NCI-H2171 treated with DMSO at 0.1 percent for 48 hours (cell line): Measurements from ENCODE around the gene ESRRB.

ENCODE experiments used
- DNase-seq: peaks from one replicate; lab custom pipeline; 2025; lab: John Stamatoyannopoulos, UW

Gene ESRRB

DNA sequence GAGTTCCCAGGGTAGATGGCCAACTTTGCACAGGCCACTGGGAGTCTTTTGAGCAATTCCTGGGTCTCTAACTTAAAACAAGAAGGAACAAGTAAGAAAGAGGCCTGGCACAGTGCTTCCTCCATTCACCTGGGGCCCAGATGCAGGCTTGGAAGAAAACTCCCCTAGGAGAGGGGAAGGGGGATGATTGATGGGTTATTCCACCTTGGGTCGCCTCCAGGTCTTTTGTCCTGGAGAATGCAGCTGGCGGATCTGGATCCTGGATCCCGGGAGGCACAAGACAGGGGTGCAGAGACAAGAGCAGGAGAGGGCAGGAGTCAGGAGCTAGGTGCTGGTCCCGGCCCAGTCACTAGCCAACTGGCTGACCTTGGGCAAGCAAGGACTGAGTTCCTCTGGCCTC lies 74.5 kb downstream of the ESRRB start:
- DNase-seq = no peak

DNA sequence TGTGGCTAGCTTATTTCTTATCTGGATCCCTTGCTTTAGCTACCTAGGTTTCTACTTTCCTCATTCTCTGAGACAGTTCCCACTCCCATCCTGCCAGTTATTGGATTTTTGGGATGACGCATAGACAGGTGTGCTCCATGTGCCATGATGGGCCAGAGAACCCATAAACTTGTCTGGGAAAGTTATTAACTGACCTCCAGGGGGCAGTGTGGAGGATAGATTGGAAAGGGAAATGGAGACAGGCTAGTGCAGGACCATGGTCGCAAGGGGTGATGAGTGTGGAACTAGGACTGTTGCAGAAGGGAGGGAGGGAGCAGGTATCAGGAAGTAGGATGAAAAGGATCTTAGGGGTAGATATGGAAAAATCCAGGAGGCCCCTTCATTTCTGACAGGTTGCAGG lies 80.3 kb downstream of the ESRRB start:
- DNase-seq = peak; percentile 34

DNA sequence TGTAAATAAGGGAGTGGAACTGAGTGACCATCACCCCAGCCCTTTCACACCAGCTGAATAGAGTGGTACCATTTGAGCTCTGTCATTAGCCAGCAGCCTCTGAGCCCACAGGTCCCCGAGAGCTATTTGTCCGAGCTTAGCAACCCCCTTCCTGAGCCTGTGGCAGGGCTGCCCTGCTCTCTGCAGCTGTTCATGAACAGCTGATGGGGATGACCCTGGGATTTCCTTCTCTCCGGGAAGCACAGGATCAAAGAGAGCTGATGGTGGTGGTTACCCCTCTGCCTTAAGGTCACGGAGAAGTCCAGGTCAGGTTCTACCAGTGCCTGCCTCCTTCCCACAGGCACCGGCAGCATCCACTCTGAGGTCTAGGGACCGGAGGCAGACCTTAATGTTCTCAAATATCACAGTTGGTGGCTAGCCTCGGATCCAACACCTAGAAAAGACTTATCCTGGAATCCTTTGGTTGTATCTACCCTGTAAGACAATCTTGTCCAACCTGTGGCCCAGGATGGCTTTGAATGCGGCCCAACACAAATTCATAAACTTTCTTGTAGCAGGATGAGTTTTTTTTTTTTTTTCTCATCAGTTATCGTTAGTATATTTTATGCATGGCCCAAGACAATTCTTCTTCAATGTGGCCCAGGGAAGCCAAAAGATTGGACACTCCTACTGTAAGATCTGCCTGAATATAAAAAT lies 81.1 kb downstream of the ESRRB start:
- DNase-seq = no peak

DNA sequence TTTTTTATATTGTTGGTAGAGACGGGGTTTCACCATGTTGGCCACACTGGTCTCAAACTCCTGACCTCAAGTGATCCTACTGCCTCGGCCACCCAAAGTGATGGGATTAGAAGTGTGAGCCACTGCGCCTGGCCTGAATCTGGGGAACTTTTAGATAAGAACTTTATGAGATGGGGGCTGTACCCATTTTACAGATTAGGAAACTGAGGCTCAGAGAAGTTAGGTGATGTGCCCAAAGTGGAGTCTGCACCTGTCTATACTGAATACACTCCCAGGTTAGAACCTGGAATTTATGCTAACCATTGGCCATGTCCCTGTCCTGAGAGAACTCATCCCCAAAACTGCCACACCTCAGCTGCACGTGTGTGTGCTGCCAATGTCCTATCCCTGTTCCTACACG lies 81.9 kb downstream of the ESRRB start:
- DNase-seq = no peak

DNA sequence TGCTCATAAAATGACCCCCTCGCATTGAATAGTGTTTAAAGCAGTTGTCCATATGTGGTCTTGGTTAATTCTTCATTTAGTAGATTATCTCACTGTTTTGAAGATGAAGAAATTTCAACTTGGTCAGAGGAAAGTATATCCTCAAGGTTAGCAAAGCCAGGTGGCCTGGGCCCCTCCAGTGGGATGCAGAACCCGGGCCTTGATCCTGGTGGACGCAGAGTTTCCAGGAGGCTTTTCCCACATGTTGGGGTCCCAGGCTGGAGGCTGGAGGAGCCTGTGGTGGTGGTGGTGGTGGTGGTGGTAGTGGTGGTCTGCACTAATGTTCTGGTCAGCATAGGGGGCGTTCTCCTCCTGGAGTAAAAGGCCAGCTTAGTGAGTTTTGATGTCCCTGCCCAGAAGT lies 85.9 kb downstream of the ESRRB start:
- no peak for DNase-seq

DNA sequence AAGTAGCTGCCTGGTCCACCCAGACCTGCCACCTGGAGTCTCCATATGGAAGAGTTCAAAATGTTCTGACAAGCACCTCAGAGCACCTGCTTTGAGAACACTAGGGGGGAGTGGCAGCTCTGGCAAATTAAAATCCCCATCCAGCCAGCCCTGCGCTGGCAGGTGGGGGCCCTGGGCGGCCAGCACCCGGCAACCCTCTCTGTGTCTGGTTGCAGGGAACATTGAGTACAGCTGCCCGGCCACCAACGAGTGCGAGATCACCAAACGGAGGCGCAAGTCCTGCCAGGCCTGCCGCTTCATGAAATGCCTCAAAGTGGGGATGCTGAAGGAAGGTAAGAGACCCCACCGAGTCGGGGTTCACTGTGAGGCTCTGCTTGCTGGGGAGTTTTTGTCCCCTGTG lies 86.4 kb downstream of the ESRRB start:
- DNase-seq = no peak

DNA sequence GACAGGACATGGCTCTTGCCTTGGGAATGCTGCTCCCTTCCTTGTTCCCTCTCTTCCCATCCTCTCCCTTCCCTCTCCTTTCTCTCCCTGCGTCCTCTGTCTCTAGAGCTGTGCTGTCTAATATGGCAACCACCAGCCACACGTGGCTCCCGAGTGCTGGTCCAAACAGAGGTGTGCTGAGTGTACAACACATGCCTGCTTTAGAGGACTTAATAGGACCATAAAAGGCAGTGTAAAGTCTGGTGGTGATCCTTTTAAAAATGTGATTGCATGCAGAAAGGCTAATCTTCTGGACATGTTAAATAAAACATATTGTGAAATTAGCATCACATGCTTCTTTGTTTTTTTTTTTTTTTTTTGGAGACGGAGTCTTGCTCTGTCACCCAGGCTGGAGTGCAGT lies 87.2 kb downstream of the ESRRB start:
- DNase-seq = no peak

DNA sequence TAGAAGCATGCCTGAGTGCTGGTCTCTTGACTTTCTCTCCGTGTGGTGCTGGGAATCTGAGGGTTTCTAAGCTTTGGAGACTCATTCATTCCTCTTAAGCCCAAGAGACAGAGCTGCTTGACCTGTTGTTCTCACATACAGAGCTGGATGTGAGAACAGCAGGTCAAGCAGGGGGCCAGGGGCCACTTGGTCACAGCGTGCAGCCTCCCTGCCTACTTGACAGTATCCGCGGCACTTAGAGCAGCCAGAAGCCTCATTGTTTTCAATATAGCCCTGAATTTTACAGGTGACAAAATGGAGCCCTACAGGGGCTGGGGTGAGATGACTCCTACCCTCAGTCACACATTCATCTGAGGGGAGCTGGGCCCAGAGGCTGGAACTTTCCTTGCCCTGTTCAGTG lies 88.9 kb downstream of the ESRRB start:
- DNase-seq = no peak

DNA sequence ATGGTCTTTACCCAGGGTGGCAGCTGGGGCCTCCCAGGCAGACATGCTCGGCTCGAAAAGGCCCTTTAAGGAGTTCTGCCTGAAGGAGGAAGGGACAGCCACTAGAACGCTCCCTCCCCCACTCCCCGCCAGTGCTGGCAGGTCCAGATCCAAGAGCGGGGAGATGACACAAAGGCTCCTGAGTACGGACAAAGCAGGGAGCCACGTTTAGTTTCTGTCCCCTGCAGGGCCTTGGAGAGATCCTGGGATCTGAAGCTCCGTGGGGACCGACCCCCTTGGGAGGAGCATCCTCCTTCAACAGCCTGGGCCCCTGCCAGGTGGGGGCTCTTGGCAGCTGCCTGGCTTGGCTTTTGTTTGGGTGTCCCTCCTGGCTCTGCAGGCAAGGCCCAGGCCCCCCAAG lies 89.7 kb downstream of the ESRRB start:
- DNase-seq = no peak

DNA sequence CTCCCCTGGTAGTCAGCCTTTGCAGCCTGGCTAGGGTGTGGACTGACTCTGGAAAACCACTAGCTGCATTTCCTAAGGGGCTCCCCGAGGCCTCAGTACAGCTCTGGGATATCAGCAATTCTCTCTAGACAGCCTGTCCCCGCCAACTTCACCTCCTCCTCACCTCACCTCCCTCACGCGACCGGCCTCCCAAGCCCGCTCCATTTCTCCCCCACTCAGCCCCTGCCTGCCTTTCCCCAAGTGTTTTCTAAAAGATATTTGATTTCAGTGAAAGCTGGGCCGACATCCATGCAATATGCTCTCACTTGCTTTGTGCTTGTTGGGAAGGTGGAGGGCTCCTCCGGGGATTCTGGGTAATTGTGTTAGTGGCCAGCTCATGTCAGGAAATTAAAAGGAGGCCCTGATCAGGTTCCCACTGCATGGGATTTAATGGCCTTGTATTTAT lies 91.8 kb downstream of the ESRRB start:
- peak; percentile 96 for DNase-seq

DNA sequence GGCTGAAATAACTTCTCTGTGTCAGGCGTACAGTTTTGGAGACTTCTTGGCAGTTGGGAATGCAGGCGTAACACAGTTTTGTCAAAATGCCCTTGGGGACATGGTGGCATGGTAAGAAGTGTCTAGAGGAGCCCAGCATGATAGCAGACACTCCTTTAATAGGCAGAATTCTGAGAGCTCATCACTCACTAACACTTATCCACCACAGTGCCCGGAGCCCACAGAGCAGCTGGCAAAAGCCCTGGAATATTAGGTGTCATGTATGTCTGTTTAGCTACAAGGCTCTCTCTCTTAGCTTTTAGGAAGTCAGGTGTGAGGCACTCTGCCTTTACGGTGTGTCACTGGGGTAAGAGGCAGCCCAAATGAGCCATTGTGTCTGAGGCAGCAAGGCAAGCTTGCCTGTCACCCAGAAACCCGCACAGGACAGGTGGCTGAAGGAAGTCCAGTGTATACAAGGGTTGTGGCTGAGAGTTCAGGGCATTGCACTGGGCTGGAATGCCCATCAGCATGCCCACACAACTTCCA lies 96.3 kb downstream of the ESRRB start:
- DNase-seq = peak; percentile 73

DNA sequence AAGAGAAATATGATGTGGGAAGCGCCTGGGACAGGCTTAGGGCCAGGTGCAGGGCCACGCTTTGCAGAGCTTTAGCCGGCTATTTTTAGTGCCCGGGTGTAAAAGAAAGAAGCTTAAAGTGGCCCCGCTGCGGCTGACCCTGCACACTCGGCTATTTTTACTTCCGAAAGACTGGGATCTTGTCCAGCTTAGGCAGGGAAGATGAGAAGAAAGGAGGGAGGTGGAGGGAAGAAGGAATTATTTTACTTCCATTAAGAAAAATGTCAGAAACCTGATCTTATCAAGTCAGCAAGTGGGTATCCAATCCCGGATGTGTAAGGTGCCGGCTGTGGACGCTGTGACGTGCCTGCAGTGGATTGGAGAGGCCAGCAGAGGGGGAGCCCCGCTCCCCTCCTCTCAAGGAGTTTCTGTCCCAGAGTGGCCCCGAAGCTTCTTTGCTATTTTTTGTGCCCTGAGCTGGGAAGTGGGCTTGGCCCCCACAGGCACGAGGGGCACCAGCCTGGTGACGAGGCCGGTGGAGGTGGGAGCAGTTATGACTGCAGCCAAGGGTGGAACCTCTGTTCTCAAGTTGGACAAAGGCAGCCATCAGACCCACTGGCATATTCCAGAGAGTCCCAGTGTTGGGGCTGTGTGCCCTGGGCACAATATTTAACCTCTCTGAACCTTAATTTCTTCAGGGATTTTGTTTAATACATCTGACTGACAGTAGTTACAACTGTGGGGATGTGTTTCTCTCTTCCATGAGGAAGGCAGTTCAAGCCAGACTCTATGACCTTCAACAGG lies 97.7 kb downstream of the ESRRB start:
- no peak for DNase-seq

DNA sequence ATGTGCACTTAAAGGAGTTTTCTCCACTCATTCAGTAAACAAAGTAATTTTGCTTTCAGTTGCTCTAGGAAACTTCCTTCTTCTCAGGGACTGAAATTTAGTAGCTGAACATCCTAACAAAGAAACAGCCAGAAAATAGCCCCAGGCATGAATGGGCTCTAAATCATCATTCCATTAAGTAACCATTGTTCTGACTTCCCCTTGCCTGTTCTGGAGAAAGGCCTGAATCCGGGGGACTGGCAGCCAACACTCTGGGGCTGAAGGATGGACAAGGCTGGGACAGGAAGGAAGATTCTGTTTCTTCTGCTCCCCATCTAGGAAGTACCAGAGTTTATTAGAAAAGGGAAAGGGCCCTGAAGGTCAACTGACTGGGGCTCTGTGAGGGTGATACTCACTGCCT lies 104.5 kb downstream of the ESRRB start:
- DNase-seq = no peak

DNA sequence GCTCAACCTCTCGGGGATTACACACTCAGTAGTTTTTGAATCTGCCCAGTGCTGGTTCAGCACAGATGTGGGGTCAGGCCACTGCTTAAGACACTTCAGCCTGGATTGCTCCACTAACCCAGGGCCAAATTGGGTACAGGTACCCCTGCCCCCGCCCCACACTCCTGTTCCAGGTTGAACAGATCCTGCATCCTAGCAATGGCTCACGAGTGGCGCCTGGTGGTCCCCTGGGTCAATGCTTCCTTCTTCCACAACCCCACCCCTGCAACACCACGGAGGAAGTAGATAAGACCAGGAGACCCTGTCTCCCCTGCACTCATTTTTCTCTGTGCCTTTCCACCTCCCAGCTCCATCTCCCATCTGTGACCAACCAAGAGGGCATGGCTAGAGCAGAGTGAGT lies 108.4 kb downstream of the ESRRB start:
- no peak for DNase-seq

DNA sequence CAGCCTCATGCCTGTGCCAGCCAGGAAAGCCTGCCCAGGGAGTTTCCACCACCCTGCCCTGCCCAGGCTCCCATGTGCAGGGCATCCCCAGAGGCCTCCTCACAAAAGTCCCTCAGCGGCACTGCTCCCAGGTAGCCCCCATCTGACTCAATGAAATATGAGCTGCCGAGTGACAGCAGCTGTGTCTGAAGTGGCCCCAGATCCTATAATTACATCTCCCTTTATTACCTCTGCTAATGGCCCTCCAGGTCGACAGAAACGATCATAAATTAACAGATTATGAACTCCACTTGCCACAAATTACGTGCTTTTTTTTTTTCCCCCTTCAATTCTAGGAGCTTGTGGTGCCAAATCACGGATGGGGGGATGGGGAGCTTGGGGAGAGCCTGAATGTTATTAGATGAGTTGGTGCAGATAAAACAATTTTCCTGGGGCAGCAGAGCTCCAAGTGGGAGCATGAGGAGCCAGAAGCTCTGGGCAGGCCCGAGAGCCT lies 110.4 kb downstream of the ESRRB start:
- peak; percentile 100 for DNase-seq

DNA sequence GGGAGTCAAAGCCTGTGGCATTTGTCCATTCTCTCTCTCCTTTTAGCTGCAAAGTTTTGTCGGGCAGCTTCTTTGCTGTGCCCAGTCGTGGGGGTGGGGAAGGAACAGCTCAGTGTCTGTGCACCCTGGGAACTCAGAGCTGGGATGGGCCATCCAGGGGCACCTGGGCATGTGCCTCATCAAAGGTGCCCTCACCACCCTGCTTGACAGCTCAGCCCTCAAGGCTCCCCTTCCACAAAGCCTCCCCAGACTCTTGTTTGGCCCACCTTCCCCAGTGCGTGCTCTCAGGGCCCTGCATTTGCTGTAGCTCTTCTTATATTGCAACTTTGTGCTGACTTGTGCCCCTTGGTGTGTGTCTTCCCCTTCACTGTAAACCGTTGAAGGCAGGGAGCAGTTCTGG lies 112.6 kb downstream of the ESRRB start:
- DNase-seq = no peak

DNA sequence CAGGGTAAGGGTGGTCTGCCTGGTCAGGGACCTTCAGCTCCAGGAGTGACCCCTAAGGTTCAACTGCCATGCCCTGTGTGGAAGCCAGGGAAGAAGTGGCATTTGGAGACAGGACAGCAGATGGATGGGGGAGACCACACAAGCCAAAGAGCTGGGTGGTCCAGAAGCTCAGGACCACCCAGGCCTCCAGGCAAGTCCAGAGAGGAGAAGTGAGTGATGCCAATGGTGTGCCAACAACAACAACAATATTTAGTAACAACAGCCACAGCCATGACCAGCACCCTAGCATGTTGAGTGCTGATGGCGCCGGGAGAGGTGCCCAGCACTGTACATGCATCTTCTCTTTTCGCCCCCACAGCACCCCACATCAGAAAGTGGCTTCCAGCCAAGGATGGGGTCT lies 113.7 kb downstream of the ESRRB start:
- no peak for DNase-seq

DNA sequence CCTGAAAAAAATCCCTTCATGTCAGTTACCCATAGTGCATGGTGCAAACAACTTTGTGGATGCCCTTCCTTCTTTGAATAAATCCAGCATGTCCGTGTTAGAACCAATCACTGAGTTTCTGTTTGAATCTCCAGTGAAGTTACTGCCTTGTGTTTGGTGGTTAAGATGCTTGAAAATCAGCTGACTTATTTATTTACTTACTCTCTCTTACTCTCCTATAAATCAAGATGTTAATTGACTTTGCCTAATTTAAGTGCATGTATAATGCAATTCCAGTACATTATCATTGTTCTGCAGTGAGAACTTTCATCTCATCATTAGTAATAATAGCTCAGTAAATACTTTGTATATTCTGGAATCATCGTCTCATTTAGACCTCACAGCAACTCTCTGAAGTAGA lies 114.2 kb downstream of the ESRRB start:
- DNase-seq = no peak

DNA sequence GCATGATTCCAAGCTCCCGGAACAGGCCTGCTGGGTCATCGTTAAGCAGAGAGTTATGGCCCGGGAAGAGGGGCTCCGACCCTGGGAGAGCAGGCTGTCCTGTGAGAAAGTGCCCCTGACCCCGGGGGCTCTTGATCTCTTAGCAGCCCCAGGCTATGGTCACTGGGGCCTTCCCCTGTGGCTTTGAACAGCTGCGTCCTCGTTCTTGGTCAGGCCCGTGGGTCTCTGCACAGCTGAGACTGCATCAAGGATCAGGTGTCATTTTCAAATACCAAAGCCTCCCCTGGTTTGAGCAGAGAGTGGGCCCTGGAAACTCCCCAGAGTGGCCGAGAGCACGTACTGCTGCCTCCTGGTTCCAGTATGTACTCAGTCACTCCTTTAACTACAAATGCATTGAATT lies 114.8 kb downstream of the ESRRB start:
- DNase-seq = no peak

DNA sequence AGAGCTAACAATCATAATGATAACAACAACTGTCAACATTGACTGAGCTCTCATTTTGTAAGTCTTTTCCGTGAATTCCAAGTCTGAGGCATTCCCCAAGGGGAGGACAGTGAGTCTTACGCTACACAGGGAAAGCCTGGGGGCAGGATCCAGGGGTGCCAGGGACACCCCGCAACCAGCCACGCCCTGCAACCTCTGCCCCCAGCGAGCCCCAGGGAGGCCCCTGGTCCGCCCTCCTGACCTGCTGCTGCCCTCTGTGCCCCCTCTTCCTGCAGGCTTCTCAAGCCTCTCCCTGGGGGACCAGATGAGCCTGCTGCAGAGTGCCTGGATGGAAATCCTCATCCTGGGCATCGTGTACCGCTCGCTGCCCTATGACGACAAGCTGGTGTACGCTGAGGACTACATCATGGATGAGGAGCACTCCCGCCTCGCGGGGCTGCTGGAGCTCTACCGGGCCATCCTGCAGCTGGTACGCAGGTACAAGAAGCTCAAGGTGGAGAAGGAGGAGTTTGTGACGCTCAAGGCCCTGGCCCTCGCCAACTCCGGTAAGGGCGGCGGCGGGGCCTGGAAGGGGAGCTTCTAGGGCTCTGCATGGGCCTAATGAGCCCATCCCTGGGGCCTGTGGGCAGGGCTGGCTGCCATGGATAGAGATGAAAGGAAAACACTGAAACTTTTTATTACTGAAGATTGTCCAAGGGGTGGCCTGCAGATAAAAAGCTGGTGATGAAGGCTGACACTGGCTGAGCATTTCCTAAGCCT lies 115.4 kb downstream of the ESRRB start:
- no peak for DNase-seq

DNA sequence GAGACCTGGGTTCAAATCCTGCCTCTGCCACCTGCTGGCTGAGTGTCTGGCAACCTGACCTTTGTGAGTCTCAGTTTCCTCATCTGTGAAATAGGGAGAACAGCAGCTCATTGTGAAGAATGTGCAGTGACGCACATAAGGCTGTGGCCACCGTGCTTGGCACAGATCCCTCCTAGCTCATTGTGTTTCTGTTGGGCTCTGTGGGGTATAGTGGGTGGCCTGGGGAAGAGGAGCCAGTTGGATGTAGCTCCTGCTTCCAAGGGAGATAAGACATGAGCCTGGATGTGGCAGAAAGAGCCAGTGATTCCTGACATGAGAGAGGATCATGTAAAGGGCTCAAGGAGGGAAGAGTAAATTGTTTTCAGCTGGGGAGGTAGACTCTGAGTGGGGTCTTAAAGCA lies 120.0 kb downstream of the ESRRB start:
- no peak for DNase-seq

DNA sequence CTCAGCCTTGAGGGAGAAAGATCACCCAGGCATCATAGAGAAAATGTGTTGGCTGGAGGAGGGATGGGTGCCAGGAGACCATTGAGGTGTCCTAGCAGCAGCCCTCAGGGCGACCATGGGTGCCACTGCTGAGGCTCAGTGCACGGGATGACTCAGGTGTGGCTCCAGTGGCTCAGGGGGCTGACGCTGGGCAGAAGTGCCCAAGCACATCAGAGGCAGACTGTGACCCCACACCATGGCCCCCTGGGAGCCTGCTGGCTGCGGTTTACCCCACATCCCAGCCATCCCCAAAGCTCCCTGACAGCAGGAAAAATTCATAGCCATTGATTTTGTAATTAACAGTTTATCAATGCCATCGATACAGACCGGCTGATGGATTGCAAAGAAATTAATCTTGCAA lies 120.7 kb downstream of the ESRRB start:
- no peak for DNase-seq
